Endothelial cell of umbilical vein (primary cell): ENCODE results near the gene MID1.

Experiments
- CTCF ChIP-seq, 2 donors: IDR thresholded peaks; 1 replicate in 1 of 2; 2 replicates in 1 of 2; pipeline ENCODE4 v1.5.1; 2011; ENCODE audit warnings: low read length in 2 of 2, mild to moderate bottlenecking in 2 of 2, moderate library complexity in 2 of 2, control low read depth in 1 of 2, inconsistent platforms in 1 of 2, low read depth in 1 of 2; ENCODE audit not compliant: insufficient read depth in 1 of 2; ENCODE audit errors: extremely low read depth in 1 of 2
- EZH2 ChIP-seq: IDR thresholded peaks from 2 replicates; pipeline ENCODE4 v1.6.1; 2012; ENCODE audit warnings: borderline replicate concordance, low read depth, mild to moderate bottlenecking, moderate library complexity, low read length, inconsistent platforms; ENCODE audit not compliant: severe bottlenecking
- JUN ChIP-seq: IDR thresholded peaks from 2 replicates; pipeline ENCODE4 v1.6.1; 2011; ENCODE audit warnings: borderline replicate concordance, low read depth; ENCODE audit not compliant: insufficient read length, insufficient read depth
- MAX ChIP-seq: IDR thresholded peaks from 2 replicates; pipeline ENCODE4 v1.6.1; 2011; ENCODE audit not compliant: insufficient read depth, insufficient read length
- POLR2A ChIP-seq: IDR thresholded peaks from 2 replicates; pipeline ENCODE4 v1.6.1; 2012; ENCODE audit warnings: low read depth, mild to moderate bottlenecking, control low read depth, low read length
- POLR2AphosphoS5 ChIP-seq: IDR thresholded peaks from 2 replicates; pipeline ENCODE4 v1.6.1; 2012; ENCODE audit warnings: low read depth, mild to moderate bottlenecking, control low read depth, low read length, moderate library complexity; ENCODE audit not compliant: insufficient read depth

- TF ChIP-seq CTCF (IDR thresholded peaks at IDR 0.05; ENCODE audit: extremely low read depth in 1 of 2, insufficient read depth in 1 of 2, low read depth in 1 of 2, low read length in 2 of 2) (no peak), POLR2AphosphoS5 (no peak), JUN (no peak), POLR2A (no peak), MAX (no peak), EZH2 (no peak)
Measured at GRCh38 chrX:10512258-10512657, 108.1 kb downstream of the MID1 start.
